ENCODE results near the gene SCN1A. TPM values are rescaled to one million over a fixed set of nuclear protein-coding genes. Genes with fewer than 3 reads are reported as not detected.

SCN1A gene
- total RNA-seq (not detected in 2 replicates), polyA plus RNA-seq (not detected in 2 replicates), polyA minus RNA-seq (not detected in 2 replicates), Bru-seq, nascent RNA (percentile 2 among the genes with signal in this experiment), BruChase-seq, experiment 1, labeled RNA remaining after a 6-hour chase (not detected), BruChase-seq, experiment 2, labeled RNA remaining after a 2-hour chase (percentile 2 among the genes with signal in this experiment)
- polyA plus RNA-seq (2011; cell fraction: cytosol; rRNA removed) = 0.01 TPM in 1 of 2 replicates, not detected in the other
- 0.03 and 0.06 TPM in 2 replicates for polyA plus RNA-seq (2011; cell fraction: nucleus; rRNA removed)
- polyA plus RNA-seq (2012) = not detected in 2 replicates
- not detected for polyA minus RNA-seq (2011; cell fraction: cytosol; rRNA and poly(A)+ RNA removed)
- 0.05 and 0.24 TPM in 2 replicates for polyA minus RNA-seq (2011; cell fraction: nucleus; rRNA and poly(A)+ RNA removed)
- long read RNA-seq = 0 reads

GRCh38 chr2:166127217-166128155 is at the start of gene SCN1A:
TSS of gene SCN1A (minus strand) at chr2:166128020. CDS start at chr2:166073621, 54,399 bp downstream.
- no peaks in the 10 kb centered on the region for H3K79me2 ChIP-seq (ENCODE audit: control insufficient read depth, insufficient read depth, low read length)

More at GRCh38 chr2:166127217-166128155, at the start of gene SCN1A:
- FAIRE-seq = peak; percentile 67
- CTCF ChIA-PET = interaction anchor here (0.6 to 5.1 kb wide), 103 partner anchors 9 to 1992 kb away, joined by 3 to 287 read pairs (median 5); partner anchors contain the start of genes GALNT3, SCN2A and TTC21B
- Histone ChIP-seq H2AFZ (ENCODE audit: low read depth, low read length) (peak within 1 kb of the TSS; percentile 53), H3K4me1 (ENCODE audit: control insufficient read depth, extremely low read depth, insufficient read depth, low read length) (no peaks in the 10 kb centered on the region), H3K9me1 (replicated peaks; ENCODE audit: control insufficient read depth, extremely low read depth, insufficient read depth, low read length) (no peaks in the 10 kb centered on the region), H3K4me3 (replicated peaks in 1 of 3; ENCODE audit: insufficient read depth in 1 of 3, low read depth in 1 of 3, low read length in 3 of 3) (no peak within 1 kb of the TSS), H3K27ac (ENCODE audit: insufficient read depth, low read depth, low read length) (no peak within 1 kb of the TSS), H3K4me2 (ENCODE audit: insufficient read depth, low read length) (no peak within 1 kb of the TSS), H4K20me1 (replicated peaks; ENCODE audit: control insufficient read depth, extremely low read depth, insufficient read depth, low read length) (no peaks in the 10 kb centered on the region), H3K9me3 (replicated peaks; ENCODE audit: control insufficient read depth, insufficient read depth, low read length) (no peaks in the 10 kb centered on the region), H3K27me3 (ENCODE audit: control insufficient read depth in 2 of 2, insufficient read depth in 2 of 2, low read length in 2 of 2) (peaks cover 8 to 17% of the 10 kb centered on the region in 2 experiments), H3K36me3 (ENCODE audit: control insufficient read depth in 2 of 2, extremely low read depth in 1 of 2, insufficient read depth in 2 of 2, low read length in 2 of 2) (no peaks in the 10 kb centered on the region), H3K9ac (replicated peaks; ENCODE audit: extremely low read depth, insufficient read depth, low read length) (no peak within 1 kb of the TSS)
- POLR2A ChIA-PET = interaction anchor here (1.4 kb wide), 1 partner anchor 174 kb away, joined by 14 read pairs; the partner anchor contains the start of gene TTC21B
- DNase-seq (ENCODE audit: low read depth, low spot score) = peak; percentile 64
- TF ChIP-seq JUN (IDR thresholded peaks at IDR 0.05; ENCODE audit: borderline replicate concordance, insufficient read depth, insufficient read length, low read depth) (no peak), MYC (IDR thresholded peaks at IDR 0.05; ENCODE audit: low read depth, low read length) (no peak), GATA2 (IDR thresholded peaks at IDR 0.05; ENCODE audit: insufficient read depth, insufficient read length, low read depth, low read length) (no peak), EZH2 (IDR thresholded peaks at IDR 0.05; ENCODE audit: borderline replicate concordance, low read depth, low read length, severe bottlenecking) (no peak), POLR2A (IDR thresholded peaks at IDR 0.05; ENCODE audit: low read depth, low read length) (no peak), POLR2AphosphoS5 (IDR thresholded peaks at IDR 0.05; ENCODE audit: insufficient read depth, low read depth, low read length) (no peak), CTCF (IDR thresholded peaks at IDR 0.05; ENCODE audit: extremely low read depth in 1 of 2, insufficient read depth in 1 of 2, low read depth in 1 of 2, low read length in 2 of 2) (peak; percentile 41 to 50), FOS (IDR thresholded peaks at IDR 0.05; ENCODE audit: borderline replicate concordance, insufficient read depth, low read length) (no peak), MAX (IDR thresholded peaks at IDR 0.05; ENCODE audit: insufficient read depth, insufficient read length) (no peak)
- dilution Hi-C loops (cut with MboI; ENCODE audit: extremely low pct_ligation_motif_present, low sequenced_read_pairs) (no loop called here), intact Hi-C loops (cut with micrococcal nuclease) (loop anchor here (1.0 to 10.0 kb wide), 6 partner anchors 21 to 727 kb away; no protein-coding TSS in a partner anchor)
- BruUV-seq (replicated peaks) = no TSS peak

Measured in endothelial cell of umbilical vein (primary cell).